Body of pancreas (tissue), 4 donors: ENCODE results near the gene CCDC89.

Experiments used
- CTCF ChIP-seq, 7 experiments: fragments of 450-650 bp in 4 of 7; fragments of 200-600 bp in 3 of 7; sonication (generic) in 3 of 7; IDR thresholded peaks; one replicate each; pipeline ENCODE4 v1.5.1; 2016 to 2019; ENCODE audit warnings: antibody characterized with exemption in 7 of 7
- POLR2A ChIP-seq, 3 donors: fragments of 450-650 bp; IDR thresholded peaks; one replicate each; pipeline ENCODE4 v1.6.1; 2016; ENCODE audit warnings: antibody characterized with exemption in 3 of 3, mild to moderate bottlenecking in 2 of 3

- TF ChIP-seq POLR2A (IDR thresholded peaks at IDR 0.05) (no peak), CTCF (IDR thresholded peaks at IDR 0.05) (no peak)
Measured at GRCh38 chr11:85718126-85718943, 32.3 kb upstream of the CCDC89 start.
